T-helper 9 cell (primary cell): ENCODE results near the gene RBFOX1.

ENCODE experiments used
- DNase-seq: peaks from one replicate; pipeline ENCODE4 v3.0.0-alpha.2; 2020

RBFOX1 gene

GRCh38 chr16:7713244-7713643, 380.6 kb downstream of the RBFOX1 start:
- DNase-seq = no peak

- no peak for DNase-seq
Observed at GRCh38 chr16:7714775-7715174, 382.1 kb downstream of the RBFOX1 start.

DNA sequence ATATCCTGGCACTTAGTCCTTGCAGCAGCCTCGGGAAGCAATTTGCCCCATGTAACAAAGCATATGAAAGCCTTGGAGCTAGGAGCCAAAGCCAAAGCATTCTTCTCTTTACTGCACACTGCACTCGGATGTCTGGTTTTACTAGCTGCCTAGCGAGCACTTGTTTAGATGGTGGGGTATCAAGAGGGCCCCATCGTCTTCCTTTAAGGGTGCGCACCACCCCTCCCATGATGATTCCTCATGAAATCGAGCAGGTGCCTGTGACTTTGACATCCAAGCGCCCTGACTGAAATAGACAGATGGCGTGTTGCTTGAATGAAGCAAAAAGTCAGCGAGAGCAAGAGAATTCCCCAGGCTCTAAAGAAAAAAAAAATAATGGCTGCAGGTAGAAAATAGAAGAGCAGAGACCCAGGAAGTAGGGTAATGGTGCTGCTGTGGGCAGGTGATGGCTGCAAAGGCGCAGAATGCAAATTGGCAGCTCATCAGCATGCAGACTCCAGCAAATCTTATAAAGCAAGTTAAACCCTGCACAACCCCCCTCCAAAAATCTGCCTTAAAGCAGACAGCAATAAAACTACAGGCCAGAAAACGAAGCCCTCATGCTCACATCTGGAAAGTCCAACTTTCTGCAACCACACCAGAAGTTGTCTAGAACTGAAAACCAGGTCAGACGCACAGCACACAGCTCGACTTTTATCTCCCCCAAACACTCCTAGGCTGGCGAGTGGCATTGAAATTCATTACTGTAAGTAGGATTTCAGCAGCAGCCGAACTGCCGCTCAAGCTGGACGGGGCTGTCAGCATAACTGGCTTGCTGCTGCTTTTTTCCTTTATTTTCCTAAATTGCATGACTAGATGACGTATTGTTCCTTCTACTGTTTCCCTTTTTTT, 384.3 kb downstream of the RBFOX1 start:
- no peak for DNase-seq

- no peak for DNase-seq
Observed at GRCh38 chr16:7722761-7723160, 390.1 kb downstream of the RBFOX1 start.

GRCh38 chr16:7731141-7731540, 398.5 kb downstream of the RBFOX1 start:
- DNase-seq = no peak

- no peak for DNase-seq
Observed at GRCh38 chr16:7736138-7736665, 403.6 kb downstream of the RBFOX1 start.

DNA sequence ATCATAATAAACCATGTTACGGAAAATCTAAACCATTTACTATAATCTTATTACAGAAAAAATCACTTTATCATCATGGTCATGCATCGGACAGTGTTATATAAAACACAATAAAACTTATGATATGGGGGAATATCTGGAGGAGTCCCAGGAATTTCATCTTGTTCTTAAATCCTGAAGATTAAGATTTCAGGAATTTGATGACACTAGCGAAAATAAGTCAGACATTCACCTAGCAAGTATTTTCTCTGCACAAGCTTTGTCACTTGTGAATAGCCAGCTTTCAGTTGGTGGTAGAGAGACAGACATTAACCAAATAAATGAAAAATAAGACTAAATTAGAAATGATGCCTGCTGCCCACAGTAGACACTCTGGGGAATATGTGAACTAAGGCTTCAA, 410.0 kb downstream of the RBFOX1 start:
- DNase-seq = no peak

DNA sequence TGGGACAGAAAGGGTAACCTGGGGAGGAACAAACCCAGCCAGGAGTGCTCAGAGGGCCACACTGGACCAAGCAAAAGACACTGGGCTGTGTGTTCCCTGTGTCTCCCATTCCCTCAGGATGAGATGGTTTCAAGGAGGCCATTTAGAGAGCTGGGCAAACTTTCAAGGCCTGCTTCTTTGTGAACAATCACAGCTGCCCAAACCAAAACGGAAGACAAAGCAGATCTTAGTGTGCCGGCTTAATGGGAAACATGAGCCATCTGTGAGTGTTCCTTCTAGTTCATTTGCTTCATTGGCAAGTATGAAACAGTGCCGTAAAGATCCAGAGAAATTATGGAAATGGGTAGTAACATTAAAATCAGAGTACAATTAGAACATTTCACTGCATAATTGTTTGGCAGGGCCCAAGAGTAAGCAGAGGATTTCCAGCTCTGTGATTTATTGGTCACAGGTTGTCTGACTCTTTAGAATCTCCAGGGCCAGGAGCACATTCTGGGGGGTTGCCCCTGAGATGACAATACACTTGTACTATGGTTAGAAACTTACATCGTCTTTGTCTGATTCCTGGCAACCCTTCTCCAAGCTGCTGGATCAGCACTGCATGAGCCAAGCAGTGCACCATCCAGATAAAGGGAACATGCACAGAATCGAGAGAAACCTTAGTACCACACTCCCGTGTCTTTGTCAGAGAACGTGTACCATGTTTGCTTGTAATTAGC, 412.1 kb downstream of the RBFOX1 start:
- no peak for DNase-seq

DNA sequence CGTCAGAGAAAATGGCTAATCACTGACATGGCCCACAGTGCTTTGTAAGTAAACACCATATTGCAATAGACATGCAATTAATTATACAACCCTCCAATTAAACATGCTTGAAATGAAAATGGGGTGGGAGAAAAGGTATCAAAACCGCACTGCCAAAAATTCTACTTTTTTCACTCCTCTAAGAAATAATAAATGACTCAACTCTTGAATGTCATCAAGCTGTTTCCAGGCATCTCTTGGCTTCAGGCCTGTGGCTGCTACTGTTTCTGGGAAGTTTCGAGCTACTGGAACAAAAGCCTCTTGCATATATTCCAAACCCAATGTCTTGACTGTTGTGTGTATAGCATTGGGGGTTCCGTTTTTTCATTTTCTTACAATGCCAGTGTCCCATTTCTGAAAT, 412.6 kb downstream of the RBFOX1 start:
- no peak for DNase-seq

GRCh38 chr16:7746941-7747340, 414.3 kb downstream of the RBFOX1 start:
- no peak for DNase-seq

- DNase-seq = no peak
Observed at GRCh38 chr16:7748522-7748921, 415.9 kb downstream of the RBFOX1 start.

GRCh38 chr16:7755347-7755882, 422.8 kb downstream of the RBFOX1 start:
- DNase-seq = no peak
